ENCODE data around the gene ZNF774.
"Not testable (repeated sequence)": the region's sequence is repeated elsewhere in the genome, so short reads cannot be mapped to it uniquely, and the experiment has no call there.

ZNF774 gene

GRCh38 chr15:90388462-90389380 is 36.6 kb downstream of the ZNF774 start:
- DNase-seq (ENCODE audit: low spot score): no peak

GRCh38 chr15:90389513-90389912 is 37.4 kb downstream of the ZNF774 start:
- DNase-seq (ENCODE audit: low spot score): no peak

GRCh38 chr15:90393040-90393439 is 41.0 kb downstream of the ZNF774 start:
- no peak for DNase-seq (ENCODE audit: low spot score)

- DNase-seq (ENCODE audit: low spot score): no peak
Observed at GRCh38 chr15:90394074-90394473, 42.0 kb downstream of the ZNF774 start.

- no peak for DNase-seq (ENCODE audit: low spot score)
Observed at GRCh38 chr15:90394748-90395442, 42.8 kb downstream of the ZNF774 start.

- no peak for DNase-seq (ENCODE audit: low spot score)
Observed at GRCh38 chr15:90396321-90396720, 44.2 kb downstream of the ZNF774 start.

- no peak for DNase-seq (ENCODE audit: low spot score)
Observed at GRCh38 chr15:90400005-90400758, 48.1 kb downstream of the ZNF774 start.

- DNase-seq (ENCODE audit: low spot score): no peak
Observed at GRCh38 chr15:90400759-90401314, 48.8 kb downstream of the ZNF774 start.

- no peak for DNase-seq (ENCODE audit: low spot score)
Observed at GRCh38 chr15:90401495-90401894, 49.4 kb downstream of the ZNF774 start.

GRCh38 chr15:90402223-90402622 is 50.1 kb downstream of the ZNF774 start:
- no peak for DNase-seq (ENCODE audit: low spot score)

GRCh38 chr15:90402767-90403166 is 50.7 kb downstream of the ZNF774 start:
- no peak for DNase-seq (ENCODE audit: low spot score)

- DNase-seq (ENCODE audit: low spot score): no peak
Observed at GRCh38 chr15:90405055-90405607, 53.0 kb downstream of the ZNF774 start.

GRCh38 chr15:90407336-90407735 is 55.3 kb downstream of the ZNF774 start:
- DNase-seq (ENCODE audit: low spot score): no peak

- DNase-seq (ENCODE audit: low spot score): no peak
Observed at GRCh38 chr15:90407871-90408317, 55.8 kb downstream of the ZNF774 start.

- no peak for DNase-seq (ENCODE audit: low spot score)
Observed at GRCh38 chr15:90408657-90409056, 56.6 kb downstream of the ZNF774 start.

GRCh38 chr15:90409587-90409986 is 57.5 kb downstream of the ZNF774 start:
- DNase-seq (ENCODE audit: low spot score): not testable (repeated sequence)

- not testable (repeated sequence) for DNase-seq (ENCODE audit: low spot score)
Observed at GRCh38 chr15:90410316-90410715, 58.2 kb downstream of the ZNF774 start.

- DNase-seq (ENCODE audit: low spot score): no peak
Observed at GRCh38 chr15:90411176-90411575, 59.1 kb downstream of the ZNF774 start.

All from cerebellar cortex (tissue), 1 donor.